HG03039 (cell line): ENCODE measurements around the gene UBL3.
A peak's percentile ranks its signal among the peaks of the same experiment; 100 is the strongest.

Experiments
- ATAC-seq: cut with Tn5 transposase; IDR thresholded peaks from one replicate; pipeline ENCODE4 v1.9.1; 2021; ENCODE audit warnings: mild to moderate bottlenecking, moderate library complexity; ENCODE audit not compliant: unreplicated experiment

UBL3 gene

GRCh38 chr13:29850213-29850898, at the start of gene UBL3:
Gene UBL3, minus strand, starts transcription at chr13:29850617. Its CDS starts 1,079 bp downstream, at chr13:29849538.
- ATAC-seq: peak; percentile 88

- ATAC-seq: no peak
These were observed 46.7 kb upstream of the UBL3 start for GRCh38 chr13:29897102-29897501.

DNA sequence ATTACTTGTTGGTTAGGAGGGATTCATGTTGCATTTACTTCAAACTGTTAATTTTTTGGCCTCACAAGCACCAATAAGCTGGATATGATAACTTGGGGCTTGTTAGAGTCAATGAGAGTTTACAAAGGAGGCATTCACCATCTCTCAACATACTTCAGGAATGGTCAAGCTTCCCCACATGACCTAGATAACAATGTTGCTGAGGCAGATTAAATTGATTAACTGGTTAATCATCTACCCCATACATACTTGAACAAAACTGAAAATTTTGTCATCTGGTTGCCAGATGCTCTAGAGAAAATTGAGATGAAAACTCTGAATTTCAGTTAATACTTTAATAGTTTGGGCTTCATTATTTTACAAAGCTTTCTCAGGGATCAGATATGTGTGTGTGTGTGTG, 43.0 kb upstream of the UBL3 start:
- no peak for ATAC-seq

GRCh38 chr13:29892151-29892550, 41.7 kb upstream of the UBL3 start:
- ATAC-seq: no peak

GRCh38 chr13:29889111-29889510, 38.7 kb upstream of the UBL3 start:
- ATAC-seq: no peak

DNA sequence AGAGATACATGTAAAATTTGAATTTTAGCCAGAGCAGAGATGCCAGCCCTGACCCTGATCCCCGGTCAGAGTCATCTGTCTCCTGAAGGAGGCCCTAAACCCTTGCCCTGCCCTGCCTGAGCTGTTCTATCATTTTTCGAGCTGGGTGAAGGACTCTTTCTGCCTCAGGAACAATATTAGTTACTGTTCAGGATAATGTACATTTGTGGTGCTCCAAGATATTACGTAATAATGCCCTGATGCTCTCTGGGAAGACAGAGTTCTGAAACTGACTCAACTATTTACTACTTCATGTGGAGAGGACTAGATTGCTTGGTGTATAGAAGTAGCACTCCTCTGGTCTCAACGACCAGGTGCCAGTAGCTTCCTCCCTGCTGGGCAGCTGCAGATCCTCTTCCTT, 37.9 kb upstream of the UBL3 start:
- no peak for ATAC-seq

- ATAC-seq: no peak
These were observed 37.3 kb upstream of the UBL3 start for GRCh38 chr13:29887686-29888085.

GRCh38 chr13:29887030-29887557, 36.7 kb upstream of the UBL3 start:
- no peak for ATAC-seq

DNA sequence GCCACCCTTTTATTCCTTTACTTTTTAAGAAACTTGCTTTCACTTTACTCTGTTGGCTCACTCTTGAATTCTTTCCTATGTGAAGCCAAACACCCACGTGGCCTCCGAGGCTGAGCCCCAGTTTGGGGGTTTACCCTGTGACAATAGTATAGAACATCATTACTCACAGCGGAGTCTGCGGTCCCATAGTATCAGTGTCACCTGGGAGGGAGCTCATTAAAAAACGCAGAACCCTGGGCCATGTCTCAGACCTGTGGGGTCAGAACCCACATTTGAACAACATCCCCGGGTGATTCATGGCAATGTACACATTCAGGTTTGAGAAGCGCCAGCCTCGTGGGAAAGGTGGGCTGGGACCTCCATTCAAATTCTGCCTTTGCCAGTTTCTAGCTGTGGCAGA, 36.0 kb upstream of the UBL3 start:
- ATAC-seq: no peak

DNA sequence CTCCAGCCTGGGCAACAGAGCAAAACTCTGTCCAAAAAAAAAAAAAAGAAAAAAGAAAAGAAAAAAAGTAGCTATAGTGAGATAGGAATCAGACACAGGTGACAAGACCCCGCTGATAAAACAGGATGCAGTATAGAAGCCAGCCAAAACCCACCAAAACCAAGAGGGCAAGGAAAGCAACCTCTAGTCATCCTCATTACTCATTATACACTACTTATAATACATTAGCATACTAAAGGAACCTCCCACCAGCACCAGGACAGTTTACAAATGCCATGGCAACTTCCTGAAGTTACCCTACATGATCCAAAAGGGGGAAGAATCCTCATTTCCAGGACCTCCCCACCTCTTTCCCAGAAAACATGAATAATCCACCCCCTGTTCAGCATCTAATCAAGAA, 35.6 kb upstream of the UBL3 start:
- ATAC-seq: no peak

- no peak for ATAC-seq
These were observed 34.4 kb upstream of the UBL3 start for GRCh38 chr13:29884671-29885430.

GRCh38 chr13:29883941-29884518, 33.6 kb upstream of the UBL3 start:
- no peak for ATAC-seq

GRCh38 chr13:29882076-29882475, 31.7 kb upstream of the UBL3 start:
- no peak for ATAC-seq

DNA sequence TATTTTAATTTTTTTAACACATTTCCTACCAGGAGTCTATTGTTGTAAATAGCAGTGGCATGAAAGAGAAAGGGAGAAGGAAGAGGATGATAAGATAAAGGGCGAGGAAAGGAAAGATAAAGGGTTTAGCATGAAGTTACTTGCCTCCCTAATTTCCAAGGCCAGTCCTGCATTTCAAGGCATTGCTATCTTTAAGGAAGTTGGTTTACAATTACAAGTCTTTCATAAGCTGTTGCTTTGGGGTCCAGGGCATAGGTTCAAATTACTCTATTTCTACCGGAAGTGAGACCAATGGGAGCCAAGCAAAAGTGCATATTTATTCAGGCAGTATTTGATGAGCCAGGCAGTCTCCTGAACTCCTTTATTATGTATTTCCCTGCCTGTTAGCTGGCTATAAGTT, 27.7 kb upstream of the UBL3 start:
- ATAC-seq: no peak

DNA sequence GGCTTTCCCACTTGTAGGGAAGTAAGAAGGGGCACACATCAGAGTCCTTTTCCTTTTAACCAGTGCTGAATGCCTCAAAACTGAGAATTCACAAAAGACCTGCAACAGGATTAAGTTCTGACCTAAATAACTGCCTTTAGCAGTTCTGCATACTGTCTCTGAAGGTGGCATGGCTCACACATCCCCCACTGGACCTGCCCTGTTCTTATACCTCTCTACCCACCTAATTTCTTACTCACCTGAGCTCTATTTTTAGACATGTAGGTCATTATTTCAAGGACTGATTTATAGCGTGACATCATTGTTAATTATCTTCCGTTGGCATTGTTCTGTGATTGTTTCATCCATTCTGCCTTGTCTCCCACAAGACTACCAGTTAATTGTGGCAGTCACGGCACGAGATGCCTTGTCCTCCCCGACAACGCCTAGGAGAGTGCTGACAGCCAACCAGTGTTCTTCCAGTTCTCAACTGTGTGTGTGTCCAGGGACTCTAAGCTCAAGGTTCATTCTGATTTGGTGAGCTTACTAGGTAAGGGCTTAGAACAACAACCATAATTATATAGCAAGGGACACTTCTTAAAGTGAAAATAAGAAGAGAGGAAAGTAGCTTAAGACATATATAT, 27.1 kb upstream of the UBL3 start:
- no peak for ATAC-seq

- ATAC-seq: no peak
These were observed 25.2 kb upstream of the UBL3 start for GRCh38 chr13:29875646-29876045.

GRCh38 chr13:29868581-29868980, 18.2 kb upstream of the UBL3 start:
- no peak for ATAC-seq

DNA sequence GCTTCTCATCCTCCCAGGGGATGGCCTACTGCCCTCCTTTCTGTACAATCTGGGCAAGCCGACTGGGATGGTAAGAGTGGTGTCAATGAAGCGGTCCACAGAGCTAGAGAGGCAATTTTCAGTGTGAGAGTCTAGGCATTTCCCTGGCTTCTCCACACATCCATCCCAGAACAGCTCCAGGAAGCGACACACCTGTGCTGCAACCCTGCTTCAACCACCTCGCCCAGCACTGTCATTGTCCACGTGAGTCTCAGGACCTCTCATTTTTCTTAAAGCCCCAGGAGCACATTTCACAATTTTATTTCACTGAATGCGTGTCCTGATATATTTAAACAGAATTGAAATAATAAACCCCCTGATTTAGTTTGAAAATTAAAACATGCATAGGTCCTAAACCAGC, 15.5 kb upstream of the UBL3 start:
- no peak for ATAC-seq

- no peak for ATAC-seq
These were observed 11.3 kb upstream of the UBL3 start for GRCh38 chr13:29861694-29862110.

GRCh38 chr13:29859971-29860370, 9.6 kb upstream of the UBL3 start:
- ATAC-seq: no peak

GRCh38 chr13:29858667-29859066, 8.2 kb upstream of the UBL3 start:
- ATAC-seq: no peak
